Measurements from ENCODE around the gene ANKRD18B. TPM values are rescaled to one million over a fixed set of nuclear protein-coding genes. Genes with fewer than 3 reads are reported as not detected.
"Not testable (repeated sequence)": the region's sequence is repeated elsewhere in the genome, so short reads cannot be mapped to it uniquely, and the experiment has no call there.

The ANKRD18B gene
- total and polyA plus RNA-seq, 4 donors, result 2.2 to 7.3 (median 5.8) TPM

- no CpG with 5 or more reads among the region's 1 CpG for WGBS (ENCODE audit: insufficient coverage)
- not testable (repeated sequence) for H3K27me3 ChIP-seq (ENCODE audit: control insufficient read depth, insufficient read depth, low read length); H3K36me3 ChIP-seq (ENCODE audit: control insufficient read depth, insufficient read depth, low read length); DNase-seq (ENCODE audit: low read depth in 4 of 6, low spot score in 6 of 6); H3K4me3 ChIP-seq (ENCODE audit: low read depth, low read length); H3K9me3 ChIP-seq (ENCODE audit: control insufficient read depth, insufficient read depth, low read length); H3K27ac ChIP-seq (ENCODE audit: low read depth, low read length); H3K4me1 ChIP-seq (ENCODE audit: control insufficient read depth, insufficient read depth, low read length)
Observed at GRCh38 chr9:33560217-33560616, 36.2 kb downstream of the ANKRD18B start.

- H3K9me3 ChIP-seq (ENCODE audit: control insufficient read depth, insufficient read depth, low read length); H3K27ac ChIP-seq (ENCODE audit: low read depth, low read length); H3K36me3 ChIP-seq (ENCODE audit: control insufficient read depth, insufficient read depth, low read length); H3K4me3 ChIP-seq (ENCODE audit: low read depth, low read length); DNase-seq (ENCODE audit: low read depth in 4 of 6, low spot score in 6 of 6); H3K27me3 ChIP-seq (ENCODE audit: control insufficient read depth, insufficient read depth, low read length); H3K4me1 ChIP-seq (ENCODE audit: control insufficient read depth, insufficient read depth, low read length): not testable (repeated sequence)
- WGBS (ENCODE audit: insufficient coverage), result no CpG with 5 or more reads among the region's 1 CpG
Observed at GRCh38 chr9:33562196-33562595, 38.1 kb downstream of the ANKRD18B start.

GRCh38 chr9:33567776-33568175, 43.7 kb downstream of the ANKRD18B start:
- H3K36me3 ChIP-seq (ENCODE audit: control insufficient read depth, insufficient read depth, low read length), result not testable (repeated sequence)

GRCh38 chr9:33577786-33578185, 53.7 kb downstream of the ANKRD18B start:
- H3K4me1 ChIP-seq (ENCODE audit: control insufficient read depth, insufficient read depth, low read length); H3K27ac ChIP-seq (ENCODE audit: low read depth, low read length); H3K36me3 ChIP-seq (ENCODE audit: control insufficient read depth, insufficient read depth, low read length); DNase-seq (ENCODE audit: low read depth in 4 of 6, low spot score in 6 of 6); H3K27me3 ChIP-seq (ENCODE audit: control insufficient read depth, insufficient read depth, low read length); H3K4me3 ChIP-seq (ENCODE audit: low read depth, low read length); H3K9me3 ChIP-seq (ENCODE audit: control insufficient read depth, insufficient read depth, low read length): not testable (repeated sequence)
- no CpG with 5 or more reads among the region's 3 CpGs for WGBS (ENCODE audit: insufficient coverage)

More at GRCh38 chr9:33567776-33568175, 43.7 kb downstream of the ANKRD18B start:
- H3K27me3 ChIP-seq (ENCODE audit: control insufficient read depth, insufficient read depth, low read length); H3K4me1 ChIP-seq (ENCODE audit: control insufficient read depth, insufficient read depth, low read length); DNase-seq (ENCODE audit: low read depth in 4 of 6, low spot score in 6 of 6); H3K9me3 ChIP-seq (ENCODE audit: control insufficient read depth, insufficient read depth, low read length); H3K27ac ChIP-seq (ENCODE audit: low read depth, low read length); H3K4me3 ChIP-seq (ENCODE audit: low read depth, low read length): not testable (repeated sequence)

GRCh38 chr9:33579996-33580395, 55.9 kb downstream of the ANKRD18B start:
- DNase-seq (ENCODE audit: low read depth in 4 of 6, low spot score in 6 of 6); H3K36me3 ChIP-seq (ENCODE audit: control insufficient read depth, insufficient read depth, low read length); H3K9me3 ChIP-seq (ENCODE audit: control insufficient read depth, insufficient read depth, low read length); H3K4me1 ChIP-seq (ENCODE audit: control insufficient read depth, insufficient read depth, low read length); H3K27ac ChIP-seq (ENCODE audit: low read depth, low read length); H3K4me3 ChIP-seq (ENCODE audit: low read depth, low read length); H3K27me3 ChIP-seq (ENCODE audit: control insufficient read depth, insufficient read depth, low read length): not testable (repeated sequence)
- WGBS (ENCODE audit: insufficient coverage), result no CpG with 5 or more reads among the region's 1 CpG

- not testable (repeated sequence) for H3K4me3 ChIP-seq (ENCODE audit: low read depth, low read length); DNase-seq (ENCODE audit: low read depth in 4 of 6, low spot score in 6 of 6); H3K27ac ChIP-seq (ENCODE audit: low read depth, low read length); H3K27me3 ChIP-seq (ENCODE audit: control insufficient read depth, insufficient read depth, low read length); H3K4me1 ChIP-seq (ENCODE audit: control insufficient read depth, insufficient read depth, low read length); H3K9me3 ChIP-seq (ENCODE audit: control insufficient read depth, insufficient read depth, low read length); H3K36me3 ChIP-seq (ENCODE audit: control insufficient read depth, insufficient read depth, low read length)
- WGBS (ENCODE audit: insufficient coverage), result 82% methylated on average over 2 of the region's 2 CpGs
Observed at GRCh38 chr9:33582686-33583085, 58.6 kb downstream of the ANKRD18B start.

- not testable (repeated sequence) for H3K4me1 ChIP-seq (ENCODE audit: control insufficient read depth, insufficient read depth, low read length); DNase-seq (ENCODE audit: low read depth in 4 of 6, low spot score in 6 of 6); H3K27me3 ChIP-seq (ENCODE audit: control insufficient read depth, insufficient read depth, low read length); H3K9me3 ChIP-seq (ENCODE audit: control insufficient read depth, insufficient read depth, low read length); H3K27ac ChIP-seq (ENCODE audit: low read depth, low read length); H3K36me3 ChIP-seq (ENCODE audit: control insufficient read depth, insufficient read depth, low read length); H3K4me3 ChIP-seq (ENCODE audit: low read depth, low read length)
- 0% methylated on average over 1 of the region's 1 CpG for WGBS (ENCODE audit: insufficient coverage)
Observed at GRCh38 chr9:33586128-33586527, 62.1 kb downstream of the ANKRD18B start.

GRCh38 chr9:33587799-33588198, 63.7 kb downstream of the ANKRD18B start:
- not testable (repeated sequence) for H3K27ac ChIP-seq (ENCODE audit: low read depth, low read length); H3K9me3 ChIP-seq (ENCODE audit: control insufficient read depth, insufficient read depth, low read length); H3K27me3 ChIP-seq (ENCODE audit: control insufficient read depth, insufficient read depth, low read length); H3K4me3 ChIP-seq (ENCODE audit: low read depth, low read length); H3K4me1 ChIP-seq (ENCODE audit: control insufficient read depth, insufficient read depth, low read length); DNase-seq (ENCODE audit: low read depth in 4 of 6, low spot score in 6 of 6); H3K36me3 ChIP-seq (ENCODE audit: control insufficient read depth, insufficient read depth, low read length)
- no CpG with 5 or more reads among the region's 2 CpGs for WGBS (ENCODE audit: insufficient coverage)

- WGBS (ENCODE audit: insufficient coverage), result 86% methylated on average over 1 of the region's 2 CpGs
- not testable (repeated sequence) for H3K4me1 ChIP-seq (ENCODE audit: control insufficient read depth, insufficient read depth, low read length); H3K27me3 ChIP-seq (ENCODE audit: control insufficient read depth, insufficient read depth, low read length); H3K4me3 ChIP-seq (ENCODE audit: low read depth, low read length); DNase-seq (ENCODE audit: low read depth in 4 of 6, low spot score in 6 of 6); H3K27ac ChIP-seq (ENCODE audit: low read depth, low read length); H3K36me3 ChIP-seq (ENCODE audit: control insufficient read depth, insufficient read depth, low read length); H3K9me3 ChIP-seq (ENCODE audit: control insufficient read depth, insufficient read depth, low read length)
Observed at GRCh38 chr9:33588876-33589275, 64.8 kb downstream of the ANKRD18B start.

GRCh38 chr9:33590857-33591256, 66.8 kb downstream of the ANKRD18B start:
- not testable (repeated sequence) for H3K4me1 ChIP-seq (ENCODE audit: control insufficient read depth, insufficient read depth, low read length); H3K4me3 ChIP-seq (ENCODE audit: low read depth, low read length); DNase-seq (ENCODE audit: low read depth in 4 of 6, low spot score in 6 of 6); H3K36me3 ChIP-seq (ENCODE audit: control insufficient read depth, insufficient read depth, low read length); H3K27ac ChIP-seq (ENCODE audit: low read depth, low read length); H3K27me3 ChIP-seq (ENCODE audit: control insufficient read depth, insufficient read depth, low read length); H3K9me3 ChIP-seq (ENCODE audit: control insufficient read depth, insufficient read depth, low read length)
- WGBS (ENCODE audit: insufficient coverage), result 89% methylated on average over 1 of the region's 2 CpGs

Measured in spinal cord (tissue), 10 donors.